Stomach (tissue), 9 donors: ENCODE results near the gene MPP1. TPM values are rescaled to one million over a fixed set of nuclear protein-coding genes. Genes with fewer than 3 reads are reported as not detected.
"Not testable (repeated sequence)": the region's sequence is repeated elsewhere in the genome, so short reads cannot be mapped to it uniquely, and the experiment has no call there.

Experiments
- DNase-seq, 2 donors: peaks; one replicate each; pipeline versions ENCODE4 v3.0.0 to v3.0.0-alpha.2; 2013 to 2019
- H3K27ac ChIP-seq, 5 donors: fragments of 200-600 bp in 4 of 5; sonication (generic) in 4 of 5; one replicate each; pipeline ENCODE4 v1.5.1; 2013 to 2019; ENCODE audit warnings: mild to moderate bottlenecking in 1 of 5, moderate library complexity in 1 of 5
- H3K27me3 ChIP-seq, 3 donors: fragments of 200-600 bp; sonication (generic); one replicate each; pipeline ENCODE4 v1.5.1; 2017 to 2019; ENCODE audit warnings: mixed run types in 1 of 3
- H3K36me3 ChIP-seq, 4 donors: fragments of 200-600 bp; sonication (generic); 1 replicate in 3 of 4; 2 replicates in 1 of 4; pipeline ENCODE4 v1.5.1; 2016 to 2019
- H3K4me1 ChIP-seq, 4 donors: fragments of 200-600 bp; sonication (generic); one replicate each; pipeline ENCODE4 v1.5.1; 2016 to 2019
- H3K4me3 ChIP-seq, 4 donors: fragments of 200-600 bp; sonication (generic) in 3 of 4; one replicate each; pipeline ENCODE4 v1.5.1; 2016 to 2019; ENCODE audit warnings: mild to moderate bottlenecking in 1 of 4
- H3K9me3 ChIP-seq, 4 donors: fragments of 200-600 bp; sonication (generic); one replicate each; pipeline ENCODE4 v1.5.1; 2016 to 2019
- EP300 ChIP-seq: sonication (generic); formaldehyde crosslinking; IDR thresholded peaks from one replicate; pipeline ENCODE4 v1.6.1; 2017; ENCODE audit warnings: antibody characterized with exemption
- POLR2A ChIP-seq, 4 donors: fragments of 450-650 bp; IDR thresholded peaks; one replicate each; pipeline ENCODE4 v1.6.1; 2016; ENCODE audit warnings: antibody characterized with exemption in 4 of 4, control low read depth in 2 of 4, mild to moderate bottlenecking in 1 of 4, moderate library complexity in 1 of 4
- POLR2AphosphoS5 ChIP-seq, 3 donors: sonication (generic); formaldehyde crosslinking; IDR thresholded peaks; one replicate each; pipeline ENCODE4 v1.6.1; 2016; ENCODE audit warnings: antibody characterized with exemption in 3 of 3
- WGBS, 5 donors: extraction: QIAGEN DNeasy Blood & Tissue Kit in 3 of 5; methylation state at CpG; one replicate each; pipeline versions ENCODE4 v1.1.5 to v1.1.7; 2013 to 2018; 5-methylcytosine and 5-hydroxymethylcytosine counted together
- intact Hi-C: fragments of 100-400 bp; cut with DNase I; formaldehyde crosslinking; loops from one replicate; pipeline ENCODE4 v1.15.1; 2023; ENCODE audit warnings: low total_unique reads
- polyA plus RNA-seq, 3 donors: library from polyadenylated mRNA; stranded (reverse); fragments of 200-250 nt; gene quantifications; one replicate each; pipeline ENCODE4 v1.2.3, GENCODE V29; 2013
- total RNA-seq, 5 donors: library from RNA; depleted of rRNA; stranded (reverse); fragments of >200 nt; gene quantifications; one replicate each; pipeline versions ENCODE4 v1.1.0 to v1.2.3, GENCODE V29; 2014 to 2016
- TF ChIP-seq, protein P1 (sequence below), 7 experiments: fragments of 450-650 bp in 4 of 7; fragments of 200-600 bp in 3 of 7; sonication (generic) in 3 of 7; IDR thresholded peaks; one replicate each; pipeline ENCODE4 v1.5.1; 2016 to 2019; ENCODE audit warnings: antibody characterized with exemption in 7 of 7, control low read depth in 2 of 7, mild to moderate bottlenecking in 1 of 7
- donor health status: healthy with polysubstance abuse.
- donor health status: Bipolar disorder and iron deficiency.
- donor health status: healthy.

Gene MPP1
- total and polyA plus RNA-seq, 8 donors: 3.5 to 26.4 (median 9.1) TPM

DNA sequence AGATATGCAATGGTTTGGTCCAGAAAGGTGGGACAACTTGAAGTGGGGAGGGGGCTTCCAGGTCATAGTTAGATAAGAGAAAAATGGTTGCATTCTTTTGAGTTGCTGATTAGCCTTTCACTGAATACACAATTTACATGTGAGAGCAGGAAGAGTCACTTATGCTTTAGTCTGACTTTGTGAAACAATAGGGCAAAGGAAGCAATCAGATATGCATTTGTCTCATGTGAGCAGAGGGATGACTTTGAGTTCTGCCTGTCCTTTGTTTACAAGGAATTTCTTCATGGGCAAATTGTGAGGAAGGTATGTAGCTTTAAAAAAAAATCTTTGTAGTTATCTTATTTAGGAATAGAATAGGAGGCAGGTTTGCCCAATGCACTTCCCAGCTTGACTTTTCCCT lies 16.2 kb upstream of the MPP1 start:
- no peak overlapping the region for H3K4me3 ChIP-seq
- no peaks in the 10 kb centered on the region for H3K36me3 ChIP-seq
- intact Hi-C loops: no loop called here
- DNase-seq: no peak
- no peak overlapping the region for H3K27ac ChIP-seq
- H3K27me3 ChIP-seq: no peaks in the 10 kb centered on the region
- no peak for TF ChIP-seq POLR2AphosphoS5 (IDR thresholded peaks at IDR 0.05)
- TF ChIP-seq, protein P1, sequence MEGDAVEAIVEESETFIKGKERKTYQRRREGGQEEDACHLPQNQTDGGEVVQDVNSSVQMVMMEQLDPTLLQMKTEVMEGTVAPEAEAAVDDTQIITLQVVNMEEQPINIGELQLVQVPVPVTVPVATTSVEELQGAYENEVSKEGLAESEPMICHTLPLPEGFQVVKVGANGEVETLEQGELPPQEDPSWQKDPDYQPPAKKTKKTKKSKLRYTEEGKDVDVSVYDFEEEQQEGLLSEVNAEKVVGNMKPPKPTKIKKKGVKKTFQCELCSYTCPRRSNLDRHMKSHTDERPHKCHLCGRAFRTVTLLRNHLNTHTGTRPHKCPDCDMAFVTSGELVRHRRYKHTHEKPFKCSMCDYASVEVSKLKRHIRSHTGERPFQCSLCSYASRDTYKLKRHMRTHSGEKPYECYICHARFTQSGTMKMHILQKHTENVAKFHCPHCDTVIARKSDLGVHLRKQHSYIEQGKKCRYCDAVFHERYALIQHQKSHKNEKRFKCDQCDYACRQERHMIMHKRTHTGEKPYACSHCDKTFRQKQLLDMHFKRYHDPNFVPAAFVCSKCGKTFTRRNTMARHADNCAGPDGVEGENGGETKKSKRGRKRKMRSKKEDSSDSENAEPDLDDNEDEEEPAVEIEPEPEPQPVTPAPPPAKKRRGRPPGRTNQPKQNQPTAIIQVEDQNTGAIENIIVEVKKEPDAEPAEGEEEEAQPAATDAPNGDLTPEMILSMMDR (IDR thresholded peaks at IDR 0.05): no peak
- no peak for TF ChIP-seq EP300
- no peak for TF ChIP-seq POLR2A (IDR thresholded peaks at IDR 0.05)
- H3K9me3 ChIP-seq: no peaks in the 10 kb centered on the region
- H3K4me1 ChIP-seq: no peaks in the 10 kb centered on the region

DNA sequence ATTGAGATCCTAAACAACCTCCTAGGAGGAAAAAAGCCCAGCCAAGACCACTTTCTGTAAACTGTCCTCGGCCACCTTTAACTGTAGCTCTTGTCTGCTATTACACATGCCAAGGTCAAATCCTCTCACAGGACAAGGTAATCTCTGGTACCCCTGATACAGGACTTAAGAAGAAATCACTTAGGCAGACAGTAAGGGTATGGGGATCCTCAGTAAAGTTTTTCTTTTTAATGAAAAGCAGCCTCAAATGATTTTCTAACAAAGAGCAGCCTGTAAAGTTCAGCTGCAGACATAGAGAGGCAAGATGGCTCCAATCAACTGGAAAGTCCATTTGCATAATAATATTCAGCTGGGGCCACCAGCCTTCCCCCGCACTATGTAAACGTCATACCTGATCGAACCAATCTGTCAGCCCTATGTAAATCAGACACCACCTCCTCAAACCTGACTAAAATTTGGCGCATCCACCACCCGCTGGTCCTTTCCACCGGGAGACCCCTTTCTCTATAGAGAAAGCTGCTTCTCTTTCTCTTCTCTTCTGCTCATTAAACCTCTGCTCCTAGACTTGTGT lies 14.6 kb upstream of the MPP1 start:
- Histone ChIP-seq H3K36me3 (no peaks in the 10 kb centered on the region), H3K27ac (no peak overlapping the region), H3K27me3 (no peaks in the 10 kb centered on the region), H3K9me3 (no peaks in the 10 kb centered on the region), H3K4me1 (no peaks in the 10 kb centered on the region), H3K4me3 (no peak overlapping the region)
- WGBS, 5 donors: 67 to 88% (median 84%) methylated on average over 7 of the region's 7 CpGs
- intact Hi-C loops: no loop called here
- TF ChIP-seq POLR2A (IDR thresholded peaks at IDR 0.05): no peak
- no peak for TF ChIP-seq POLR2AphosphoS5 (IDR thresholded peaks at IDR 0.05)
- TF ChIP-seq, protein P1 (IDR thresholded peaks at IDR 0.05): no peak
- TF ChIP-seq EP300: no peak
- DNase-seq: no peak

DNA sequence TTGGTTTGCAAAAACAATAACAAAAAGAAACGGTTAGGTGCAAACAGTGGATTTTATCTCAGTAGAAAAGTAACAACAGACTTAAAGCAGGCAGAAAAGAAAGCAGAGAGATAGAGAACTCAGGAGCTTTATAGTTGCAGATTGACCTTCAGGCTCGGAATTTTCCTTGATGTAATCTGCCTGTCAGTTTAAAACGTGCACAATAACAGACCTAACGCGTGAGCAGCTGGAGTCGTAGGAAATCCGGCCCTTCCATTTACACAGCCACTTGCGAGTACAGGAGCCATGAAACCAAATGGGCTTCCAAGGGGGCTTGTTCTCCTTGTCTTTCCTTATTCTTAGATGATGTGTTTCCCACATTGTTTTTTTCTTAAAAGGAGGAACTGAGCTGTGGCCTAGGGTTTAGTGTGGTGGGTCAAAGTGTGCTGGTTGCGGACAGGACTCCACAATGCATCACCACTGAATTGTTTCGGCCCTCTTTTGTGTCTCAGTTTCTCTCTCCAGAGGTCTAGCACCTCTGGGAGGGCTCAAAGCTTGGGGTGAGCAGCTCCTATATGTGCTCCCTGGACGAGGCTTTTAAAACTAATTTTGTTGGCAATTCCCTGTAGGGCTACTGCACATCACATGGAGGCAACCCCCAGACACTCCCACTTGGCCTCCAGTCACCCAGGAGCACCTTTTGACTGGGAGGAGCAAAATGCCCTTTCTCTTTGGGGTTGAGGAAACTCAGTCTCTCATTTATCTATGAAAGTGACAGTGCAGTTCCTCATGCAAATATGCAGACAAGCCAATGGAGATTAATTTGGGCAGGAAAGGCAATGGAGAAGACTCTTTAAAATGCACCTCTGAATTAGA lies 13.9 kb upstream of the MPP1 start:
- H3K4me3 ChIP-seq: no peak overlapping the region
- H3K36me3 ChIP-seq: no peaks in the 10 kb centered on the region
- no peak overlapping the region for H3K27ac ChIP-seq
- H3K27me3 ChIP-seq: no peaks in the 10 kb centered on the region
- no peak for TF ChIP-seq POLR2AphosphoS5 (IDR thresholded peaks at IDR 0.05)
- TF ChIP-seq POLR2A (IDR thresholded peaks at IDR 0.05): no peak
- TF ChIP-seq EP300: no peak
- TF ChIP-seq, protein P1 (IDR thresholded peaks at IDR 0.05): no peak
- DNase-seq: peak in 1 of 2 donors; percentile 18
- intact Hi-C loops: no loop called here
- no peaks in the 10 kb centered on the region for H3K9me3 ChIP-seq
- H3K4me1 ChIP-seq: no peaks in the 10 kb centered on the region
- 51 to 72% (median 63%) methylated on average over 11 of the region's 11 CpGs for WGBS, 5 donors

DNA sequence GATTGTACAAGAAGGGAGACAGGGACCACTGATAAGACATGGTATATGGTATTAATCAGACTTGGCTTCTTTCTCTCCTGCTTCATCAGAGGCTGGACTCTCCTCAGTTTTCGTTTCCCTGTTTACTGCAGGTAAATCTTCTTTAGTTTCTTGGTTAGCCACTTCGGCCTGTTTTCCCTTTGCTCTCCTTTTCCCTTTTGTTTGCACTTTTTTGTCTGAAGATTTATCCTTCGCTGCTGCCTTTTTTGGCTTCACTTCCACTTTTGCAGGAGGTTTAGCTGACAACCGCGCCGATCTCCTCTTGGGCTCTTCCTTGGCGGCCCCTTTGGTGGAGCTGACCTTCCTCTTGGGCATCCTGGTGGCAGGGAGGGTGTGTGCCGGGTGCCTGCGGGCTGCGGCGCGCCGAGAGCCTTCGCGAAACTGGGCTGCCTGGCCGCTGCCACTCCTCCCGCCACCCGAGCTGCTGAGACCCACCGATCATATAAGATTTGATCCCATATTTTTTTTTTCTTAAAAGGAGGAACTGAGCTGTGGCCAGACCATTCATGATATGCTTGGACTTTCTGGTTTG lies 11.8 kb upstream of the MPP1 start:
- H3K27ac ChIP-seq, H3K4me3 ChIP-seq, intact Hi-C loops, H3K36me3 ChIP-seq, H3K4me1 ChIP-seq, H3K9me3 ChIP-seq, DNase-seq, H3K27me3 ChIP-seq: not testable (repeated sequence)
- 88 to 97% (median 96%) methylated on average over 17 to 19 of the region's 19 CpGs for WGBS, 5 donors

DNA sequence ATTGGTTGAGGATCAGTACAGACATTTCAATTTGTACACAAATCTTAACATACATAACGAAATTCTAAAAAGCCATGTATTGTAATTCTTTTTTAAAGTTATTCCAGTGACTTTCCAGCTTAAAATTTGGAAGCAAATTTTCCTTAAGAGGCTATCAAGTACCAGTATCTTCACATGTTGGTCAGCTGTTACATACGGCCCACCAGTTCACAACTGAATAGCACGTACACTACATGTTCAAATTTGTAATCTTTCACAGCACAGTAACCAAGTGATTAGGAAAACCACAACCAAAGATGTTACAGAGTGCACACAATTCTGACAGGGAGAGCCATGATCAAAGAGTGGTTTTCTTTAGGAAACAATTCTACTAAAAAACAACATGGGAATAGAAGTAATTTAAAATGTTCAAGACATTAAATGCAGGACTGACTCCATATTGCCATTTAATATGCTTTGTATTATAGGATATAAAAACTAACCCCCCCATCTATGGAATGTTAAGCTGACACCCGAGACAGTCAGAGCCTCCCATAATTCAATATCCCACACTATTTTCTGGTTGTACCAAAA lies 11.1 kb upstream of the MPP1 start:
- H3K27me3 ChIP-seq, H3K9me3 ChIP-seq, H3K27ac ChIP-seq, H3K36me3 ChIP-seq, H3K4me3 ChIP-seq, H3K4me1 ChIP-seq, DNase-seq, intact Hi-C loops: not testable (repeated sequence)
- 73 to 89% (median 85%) methylated on average over 4 of the region's 4 CpGs for WGBS, 5 donors
